ENCODE data around the gene CHRND. TPM values are rescaled to one million over a fixed set of nuclear protein-coding genes. Genes with fewer than 3 reads are reported as not detected.

Gene CHRND
- total RNA-seq, 2 experiments from 2014 or later: not detected

DNA sequence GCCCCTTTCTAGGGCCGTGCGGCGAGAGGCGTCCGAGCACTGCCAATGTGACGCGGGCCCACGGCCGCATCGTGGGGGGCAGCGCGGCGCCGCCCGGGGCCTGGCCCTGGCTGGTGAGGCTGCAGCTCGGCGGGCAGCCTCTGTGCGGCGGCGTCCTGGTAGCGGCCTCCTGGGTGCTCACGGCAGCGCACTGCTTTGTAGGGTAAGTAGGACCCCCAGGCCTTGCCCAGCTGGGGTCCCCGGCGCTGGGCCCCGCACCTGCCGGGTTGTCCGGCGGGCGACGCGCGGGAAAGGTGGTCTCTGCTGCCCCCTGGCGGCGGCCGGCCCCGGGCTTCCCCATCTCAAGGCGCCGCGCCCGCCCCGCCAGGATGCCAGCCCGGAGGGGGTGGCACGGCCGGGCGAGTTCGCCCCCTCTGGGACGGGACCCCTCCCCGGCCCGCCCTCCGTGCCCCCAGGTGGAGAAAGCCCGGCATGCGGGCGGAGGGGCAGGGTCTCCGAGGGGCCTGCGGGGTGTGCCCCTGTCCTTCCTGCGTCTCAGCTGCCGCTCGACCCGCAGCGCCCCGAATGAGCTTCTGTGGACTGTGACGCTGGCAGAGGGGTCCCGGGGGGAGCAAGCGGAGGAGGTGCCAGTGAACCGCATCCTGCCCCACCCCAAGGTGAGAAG lies 3.9 kb upstream of the CHRND start:
- Mint-ChIP-seq H3K9me3 (no peaks in the 10 kb centered on the region), H3K4me3 (no peak overlapping the region), H3K27ac (no peak overlapping the region), H3K27me3 (peaks cover 25% of the 10 kb centered on the region), H3K4me1 (peaks cover 10% of the 10 kb centered on the region), H3K36me3 (ENCODE audit: low read depth) (no peaks in the 10 kb centered on the region)
- POLR2A ChIA-PET: no interaction called here
- CTCF ChIA-PET: interaction anchor here (0.9 to 2.2 kb wide), 3 partner anchors 9 to 76 kb away, joined by 3 to 9 read pairs (median 3); no protein-coding TSS in a partner anchor
- DNase-seq: peak; percentile 64

- Mint-ChIP-seq H3K4me3 (no peak overlapping the region), H3K27me3 (peaks cover 29% of the 10 kb centered on the region), H3K27ac (no peak overlapping the region), H3K36me3 (ENCODE audit: low read depth) (no peaks in the 10 kb centered on the region), H3K9me3 (no peaks in the 10 kb centered on the region), H3K4me1 (peaks cover 10% of the 10 kb centered on the region)
- DNase-seq: no peak
- CTCF ChIA-PET: interaction anchor here (0.9 to 2.2 kb wide), 3 partner anchors 10 to 76 kb away, joined by 3 to 9 read pairs (median 3); no protein-coding TSS in a partner anchor
- POLR2A ChIA-PET: no interaction called here
Measured at GRCh38 chr2:232522623-232523401, 3.1 kb upstream of the CHRND start.

GRCh38 chr2:232523402-232523681 lies 2.6 kb upstream of the CHRND start:
- Mint-ChIP-seq H3K27me3 (peaks cover 32% of the 10 kb centered on the region), H3K4me1 (peaks cover 12% of the 10 kb centered on the region), H3K36me3 (ENCODE audit: low read depth) (no peaks in the 10 kb centered on the region), H3K4me3 (no peak overlapping the region), H3K27ac (no peak overlapping the region), H3K9me3 (no peaks in the 10 kb centered on the region)
- no peak for DNase-seq
- ChIA-PET POLR2A (no interaction called here), CTCF (interaction anchor here (2.2 kb wide), 1 partner anchor 77 kb away, joined by 9 read pairs; no protein-coding TSS in a partner anchor)

DNA sequence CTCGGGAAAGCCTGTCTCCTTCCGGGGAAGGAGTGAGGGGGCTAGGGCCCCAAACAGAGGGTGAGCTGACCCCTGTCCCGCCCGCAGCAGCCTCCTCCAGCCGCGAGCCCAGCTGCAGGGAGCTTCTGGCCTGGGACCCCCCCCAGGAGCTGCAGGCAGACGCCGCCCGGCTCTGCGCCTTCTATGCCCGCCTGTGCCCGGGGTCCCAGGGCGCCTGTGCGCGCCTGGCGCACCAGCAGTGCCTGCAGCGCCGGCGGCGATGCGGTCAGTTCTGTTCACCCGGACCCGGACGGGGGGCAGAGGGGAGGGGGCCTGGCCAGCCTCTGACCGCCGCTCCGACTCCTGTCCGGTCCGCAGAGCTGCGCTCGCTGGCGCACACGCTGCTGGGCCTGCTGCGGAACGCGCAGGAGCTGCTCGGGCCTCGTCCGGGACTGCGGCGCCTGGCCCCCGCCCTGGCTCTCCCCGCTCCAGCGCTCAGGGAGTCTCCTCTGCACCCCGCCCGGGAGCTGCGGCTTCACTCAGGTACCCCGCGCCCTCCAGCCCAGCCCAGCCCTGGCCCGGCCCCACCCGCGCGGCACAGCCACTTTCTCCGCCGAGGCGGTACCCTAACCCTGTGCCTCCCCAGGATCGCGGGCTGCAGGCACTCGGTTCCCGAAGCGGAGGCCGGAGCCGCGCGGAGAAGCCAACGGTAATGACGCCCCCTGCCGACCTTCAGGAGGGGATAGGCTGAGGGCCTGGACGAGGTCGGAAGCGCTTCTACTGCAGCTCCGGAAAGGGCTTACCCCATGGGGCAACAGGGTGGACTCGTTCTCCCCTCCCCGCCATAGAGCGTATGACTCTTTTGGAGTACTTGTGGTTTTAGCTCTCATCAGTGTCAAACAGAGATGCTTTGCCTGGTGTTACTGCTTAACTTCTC lies 2.0 kb upstream of the CHRND start:
- H3K27ac Mint-ChIP-seq: no peak overlapping the region
- H3K9me3 Mint-ChIP-seq: no peaks in the 10 kb centered on the region
- peaks cover 18% of the 10 kb centered on the region for H3K4me1 Mint-ChIP-seq
- peaks cover 38% of the 10 kb centered on the region for H3K27me3 Mint-ChIP-seq
- no peak overlapping the region for H3K4me3 Mint-ChIP-seq
- peak; percentile 25 for DNase-seq
- POLR2A ChIA-PET: no interaction called here
- no peaks in the 10 kb centered on the region for H3K36me3 Mint-ChIP-seq (ENCODE audit: low read depth)
- CTCF ChIA-PET: interaction anchor here (2.2 kb wide), 1 partner anchor 77 kb away, joined by 9 read pairs; no protein-coding TSS in a partner anchor

DNA sequence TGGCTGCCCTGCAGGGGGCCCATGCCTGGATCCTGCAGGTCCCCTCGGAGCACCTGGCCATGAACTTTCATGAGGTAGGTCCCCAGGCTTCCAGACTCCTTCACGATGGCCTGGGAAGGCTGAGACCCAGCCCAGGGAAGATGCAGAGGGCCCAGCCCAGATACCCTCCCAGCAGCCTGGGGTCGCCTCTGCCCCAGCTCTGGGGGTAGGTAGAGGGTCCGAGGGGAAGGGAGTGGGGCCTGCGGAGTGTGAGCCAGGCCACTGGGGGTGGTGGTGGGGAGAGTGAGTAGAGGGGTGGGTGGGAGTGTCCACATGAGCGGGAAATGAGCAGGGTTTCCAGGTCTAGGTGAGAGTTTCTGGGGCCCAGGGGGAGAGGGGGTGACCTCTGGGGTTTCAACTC lies 1.2 kb upstream of the CHRND start:
- POLR2A ChIA-PET: no interaction called here
- peaks cover 22% of the 10 kb centered on the region for H3K4me1 Mint-ChIP-seq
- no peak overlapping the region for H3K4me3 Mint-ChIP-seq
- H3K9me3 Mint-ChIP-seq: no peaks in the 10 kb centered on the region
- CTCF ChIA-PET: no interaction called here
- H3K27me3 Mint-ChIP-seq: peaks cover 39% of the 10 kb centered on the region
- H3K27ac Mint-ChIP-seq: no peak overlapping the region
- no peaks in the 10 kb centered on the region for H3K36me3 Mint-ChIP-seq (ENCODE audit: low read depth)
- no peak for DNase-seq

DNA sequence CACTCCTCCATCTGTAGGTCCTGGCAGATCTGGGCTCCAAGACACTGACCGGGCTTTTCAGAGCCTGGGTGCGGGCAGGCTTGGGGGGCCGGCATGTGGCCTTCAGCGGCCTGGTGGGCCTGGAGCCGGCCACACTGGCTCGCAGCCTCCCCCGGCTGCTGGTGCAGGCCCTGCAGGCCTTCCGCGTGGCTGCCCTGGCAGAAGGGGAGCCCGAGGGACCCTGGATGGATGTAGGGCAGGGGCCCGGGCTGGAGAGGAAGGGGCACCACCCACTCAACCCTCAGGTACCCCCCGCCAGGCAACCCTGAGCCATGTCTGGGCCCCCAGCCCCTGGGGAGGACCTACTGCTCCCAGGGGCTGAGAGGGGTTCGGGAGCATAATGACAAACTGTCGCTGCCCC lies 761 bp upstream of the CHRND start:
- Mint-ChIP-seq H3K4me3 (no peak overlapping the region), H3K27me3 (peaks cover 38% of the 10 kb centered on the region), H3K4me1 (peaks cover 22% of the 10 kb centered on the region), H3K36me3 (ENCODE audit: low read depth) (no peaks in the 10 kb centered on the region), H3K27ac (no peak overlapping the region), H3K9me3 (no peaks in the 10 kb centered on the region)
- ChIA-PET POLR2A (no interaction called here), CTCF (no interaction called here)
- no peak for DNase-seq

DNA sequence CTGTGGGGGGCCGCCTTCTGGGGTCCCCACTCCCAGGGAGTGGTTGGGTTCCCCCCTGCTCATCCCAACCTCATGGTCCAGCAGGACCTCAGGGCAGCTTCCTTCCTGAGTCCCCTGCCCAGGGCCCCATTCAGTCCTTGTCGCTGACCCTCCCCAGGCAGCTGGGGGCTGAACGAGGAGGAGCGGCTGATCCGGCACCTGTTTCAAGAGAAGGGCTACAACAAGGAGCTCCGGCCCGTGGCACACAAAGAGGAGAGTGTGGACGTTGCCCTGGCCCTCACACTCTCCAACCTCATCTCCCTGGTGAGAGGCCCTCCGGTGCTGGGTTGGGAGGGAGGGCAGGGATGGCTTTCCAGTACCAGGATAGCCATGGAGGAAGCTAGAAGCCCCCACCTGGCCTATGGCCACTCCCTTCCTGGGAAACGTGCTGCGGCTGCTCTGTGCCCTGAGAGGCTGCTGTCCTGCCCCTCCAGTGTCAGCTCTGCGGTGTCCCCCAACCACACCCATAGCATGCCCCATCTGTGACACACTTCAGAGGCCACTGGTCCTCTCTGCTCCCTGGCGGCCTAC lies 497 bp downstream of the CHRND start:
- peaks cover 35% of the 10 kb centered on the region for H3K27me3 Mint-ChIP-seq
- no peak for DNase-seq
- no peak overlapping the region for H3K4me3 Mint-ChIP-seq
- POLR2A ChIA-PET: no interaction called here
- no peaks in the 10 kb centered on the region for H3K36me3 Mint-ChIP-seq (ENCODE audit: low read depth)
- H3K27ac Mint-ChIP-seq: no peak overlapping the region
- H3K4me1 Mint-ChIP-seq: peaks cover 21% of the 10 kb centered on the region
- CTCF ChIA-PET: no interaction called here
- no peaks in the 10 kb centered on the region for H3K9me3 Mint-ChIP-seq

DNA sequence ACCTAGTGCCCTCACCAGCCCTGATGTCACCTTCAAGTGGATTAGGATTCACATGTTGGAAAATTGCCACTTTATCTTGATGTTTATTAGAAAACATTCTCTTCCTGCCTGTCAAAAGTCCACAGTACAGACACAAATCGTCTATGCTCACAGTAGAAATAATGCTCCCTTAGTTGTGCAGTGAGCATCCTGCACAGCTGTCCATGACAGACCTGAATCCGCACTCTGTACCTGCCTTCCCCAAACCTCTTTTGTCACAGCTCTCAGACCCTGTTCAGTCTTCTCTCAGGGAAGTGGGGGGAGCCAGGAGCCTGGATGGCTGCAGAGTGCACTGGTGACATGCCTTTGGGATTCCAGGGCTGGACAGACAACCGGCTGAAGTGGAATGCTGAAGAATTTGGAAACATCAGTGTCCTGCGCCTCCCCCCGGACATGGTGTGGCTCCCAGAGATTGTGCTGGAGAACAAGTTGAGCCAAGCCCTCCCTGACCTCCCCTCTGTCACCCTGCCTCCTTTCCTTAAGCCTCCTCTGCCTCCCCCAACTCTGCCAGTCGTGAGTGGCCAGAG lies 2.0 kb downstream of the CHRND start:
- Mint-ChIP-seq H3K27me3 (peaks cover 31% of the 10 kb centered on the region), H3K4me3 (no peak overlapping the region), H3K9me3 (no peaks in the 10 kb centered on the region), H3K4me1 (peaks cover 17% of the 10 kb centered on the region), H3K27ac (no peak overlapping the region), H3K36me3 (ENCODE audit: low read depth) (no peaks in the 10 kb centered on the region)
- no peak for DNase-seq
- ChIA-PET POLR2A (interaction anchor here (0.8 kb wide), 1 partner anchor 821 kb away, joined by 3 read pairs; no protein-coding TSS in a partner anchor), CTCF (no interaction called here)

DNA sequence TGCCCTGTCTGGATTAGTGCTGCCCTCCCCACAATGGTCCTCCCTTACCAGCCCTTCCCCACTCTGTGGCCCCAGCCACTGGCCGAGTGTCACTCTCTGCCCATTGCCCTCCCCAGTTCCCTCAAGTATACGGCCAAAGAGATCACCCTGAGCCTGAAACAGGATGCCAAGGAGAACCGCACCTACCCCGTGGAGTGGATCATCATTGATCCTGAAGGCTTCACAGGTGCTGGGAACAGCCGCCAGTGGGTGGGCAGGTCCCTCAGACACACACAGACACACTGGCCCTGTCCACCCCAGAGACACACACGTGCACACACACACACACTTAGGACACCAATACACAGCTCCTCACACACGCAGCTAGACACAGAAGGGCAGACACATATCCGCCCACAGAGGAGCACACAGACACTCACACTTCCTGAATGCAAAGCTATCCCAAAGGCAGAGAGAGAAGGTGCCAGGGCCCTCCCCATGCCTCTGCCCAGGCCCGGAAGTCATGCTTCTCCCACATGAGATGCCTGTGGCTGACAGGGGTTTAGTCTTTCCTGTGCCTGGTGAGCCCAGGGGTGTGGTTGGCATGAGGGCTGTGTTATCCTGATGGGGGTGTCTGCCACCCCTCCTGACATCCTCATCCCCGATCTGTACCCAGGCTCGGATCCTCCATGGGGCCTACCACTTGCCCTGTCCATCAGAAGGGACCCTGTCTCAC lies 2.9 kb downstream of the CHRND start:
- peaks cover 15% of the 10 kb centered on the region for H3K4me1 Mint-ChIP-seq
- ChIA-PET CTCF (no interaction called here), POLR2A (interaction anchor here (0.8 to 1.0 kb wide), 2 partner anchors 22 to 822 kb away, joined by 3 read pairs; no protein-coding TSS in a partner anchor)
- DNase-seq: no peak
- H3K27ac Mint-ChIP-seq: no peak overlapping the region
- H3K27me3 Mint-ChIP-seq: peaks cover 27% of the 10 kb centered on the region
- no peaks in the 10 kb centered on the region for H3K9me3 Mint-ChIP-seq
- no peaks in the 10 kb centered on the region for H3K36me3 Mint-ChIP-seq (ENCODE audit: low read depth)
- no peak overlapping the region for H3K4me3 Mint-ChIP-seq

DNA sequence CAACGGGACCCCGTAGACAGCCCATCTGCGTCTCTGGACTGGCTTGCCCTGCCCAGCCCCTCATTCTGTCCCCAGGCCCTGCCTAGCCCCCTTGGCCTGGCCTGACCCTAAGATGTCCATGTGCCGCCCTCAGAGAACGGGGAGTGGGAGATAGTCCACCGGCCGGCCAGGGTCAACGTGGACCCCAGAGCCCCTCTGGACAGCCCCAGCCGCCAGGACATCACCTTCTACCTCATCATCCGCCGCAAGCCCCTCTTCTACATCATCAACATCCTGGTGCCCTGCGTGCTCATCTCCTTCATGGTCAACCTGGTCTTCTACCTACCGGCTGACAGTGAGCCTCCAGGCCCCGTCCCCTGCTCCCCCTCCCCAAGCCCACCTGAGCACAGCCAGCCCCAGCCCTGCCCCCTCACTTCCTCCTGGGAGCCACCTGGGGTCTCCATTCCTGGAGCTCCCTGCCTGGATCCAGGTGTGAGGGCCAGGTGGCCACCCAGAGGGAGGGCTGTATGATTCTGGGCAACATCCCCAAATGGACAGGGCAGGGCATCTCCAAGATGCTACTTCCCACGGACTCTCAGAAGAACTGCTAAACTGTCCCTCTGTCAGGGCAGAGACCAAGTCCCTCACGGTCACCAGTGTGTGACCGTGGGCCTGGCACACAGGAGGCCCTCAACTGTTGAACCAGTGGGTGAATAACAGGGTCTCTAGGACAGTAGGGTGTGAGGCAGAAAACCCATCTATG lies 4.0 kb downstream of the CHRND start:
- H3K4me3 Mint-ChIP-seq: no peak overlapping the region
- H3K27me3 Mint-ChIP-seq: peaks cover 19% of the 10 kb centered on the region
- no peaks in the 10 kb centered on the region for H3K9me3 Mint-ChIP-seq
- CTCF ChIA-PET: no interaction called here
- H3K36me3 Mint-ChIP-seq (ENCODE audit: low read depth): no peaks in the 10 kb centered on the region
- POLR2A ChIA-PET: interaction anchor here (0.7 kb wide), 1 partner anchor 21 kb away, joined by 3 read pairs; the partner anchor contains the start of genes EIF4E2 and TIGD1
- no peak for DNase-seq
- no peak overlapping the region for H3K27ac Mint-ChIP-seq
- H3K4me1 Mint-ChIP-seq: peaks cover 11% of the 10 kb centered on the region

GRCh38 chr2:232530626-232531260 lies 4.8 kb downstream of the CHRND start:
- ChIA-PET CTCF (no interaction called here), POLR2A (interaction anchor here (0.7 kb wide), 1 partner anchor 20 kb away, joined by 3 read pairs; the partner anchor contains the start of genes EIF4E2 and TIGD1)
- Mint-ChIP-seq H3K9me3 (no peaks in the 10 kb centered on the region), H3K4me3 (no peak overlapping the region), H3K4me1 (peaks cover 11% of the 10 kb centered on the region), H3K36me3 (ENCODE audit: low read depth) (no peaks in the 10 kb centered on the region), H3K27me3 (peaks cover 19% of the 10 kb centered on the region), H3K27ac (no peak overlapping the region)
- no peak for DNase-seq
